GM18517 (cell line): ENCODE measurements around the gene H3-3A.
"Not testable (repeated sequence)": the region's sequence is repeated elsewhere in the genome, so short reads cannot be mapped to it uniquely, and the experiment has no call there.

Experiments
- ATAC-seq: cut with Tn5 transposase; IDR thresholded peaks from one replicate; pipeline ENCODE4 v1.9.1; 2021; ENCODE audit warnings: mild to moderate bottlenecking, moderate library complexity; ENCODE audit not compliant: unreplicated experiment

H3-3A gene

DNA sequence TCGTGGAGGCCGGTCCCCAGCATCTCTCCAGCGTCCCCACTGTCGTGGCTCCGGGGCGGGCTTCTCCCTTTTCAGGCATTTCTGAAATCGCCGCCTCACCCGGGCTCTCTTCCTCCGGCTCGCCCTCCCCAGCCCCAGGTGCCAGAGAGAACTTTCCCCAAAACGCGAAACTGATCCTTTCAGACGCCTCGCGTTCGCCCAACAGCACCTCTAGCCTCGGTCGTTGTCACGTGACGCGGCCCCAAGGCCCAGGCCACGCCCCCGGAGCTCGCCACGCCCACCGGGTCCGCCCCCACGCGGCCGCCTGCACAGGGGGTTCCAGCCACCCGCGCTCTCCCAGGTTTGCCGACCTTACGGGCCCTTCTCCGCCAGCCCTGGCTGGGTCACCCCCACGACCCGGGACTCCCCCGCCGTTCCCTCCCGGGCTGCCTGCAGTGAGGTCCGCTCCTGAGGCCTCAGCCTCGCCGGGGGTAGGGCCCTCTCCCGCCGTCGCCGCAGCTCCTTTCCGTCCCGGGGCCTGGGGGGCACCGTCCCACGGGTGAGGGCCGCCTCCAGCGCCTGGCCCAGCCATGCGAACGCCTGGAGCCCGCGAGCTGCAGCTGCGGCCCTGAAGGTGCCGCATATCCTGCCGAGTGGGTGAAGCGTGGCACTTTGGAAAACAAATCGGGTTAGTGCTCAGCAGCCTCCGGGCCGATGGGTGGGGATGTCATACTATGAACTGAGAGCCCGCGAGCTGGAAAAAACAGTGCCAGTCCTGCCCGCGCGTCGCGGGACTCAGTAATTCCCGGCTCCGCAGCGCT is 21.0 kb downstream of the H3-3A start:
- peak; percentile 79 for ATAC-seq

DNA sequence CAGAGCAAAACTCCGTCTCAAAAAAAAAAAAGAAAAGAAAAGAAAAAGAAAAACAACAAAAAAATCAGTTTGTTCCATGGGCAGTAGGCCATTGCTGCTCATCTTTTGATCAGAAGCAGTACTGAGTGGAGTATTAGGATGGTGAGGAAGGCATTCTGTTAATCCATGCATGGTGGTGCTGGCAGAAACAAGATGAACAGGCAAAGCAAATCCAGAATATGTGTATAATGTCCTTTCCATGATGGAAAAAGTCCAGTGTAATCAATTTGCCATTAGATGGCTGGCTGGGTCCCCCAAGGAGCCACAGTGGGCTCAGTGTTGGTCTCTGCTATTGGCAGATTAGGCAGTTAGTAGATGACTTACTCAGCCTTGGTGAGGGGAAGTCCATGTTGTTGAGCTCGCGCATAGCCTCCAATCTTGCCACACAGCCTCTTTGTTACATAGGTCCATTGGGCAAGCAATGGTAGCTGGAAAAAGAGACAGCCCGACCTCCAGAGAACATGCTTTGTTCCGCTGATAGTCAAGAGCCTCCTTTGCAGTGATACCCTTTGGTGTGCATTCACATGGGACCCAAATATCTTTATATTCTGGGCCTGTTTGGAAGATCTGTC is 23.3 kb downstream of the H3-3A start:
- ATAC-seq, result no peak

DNA sequence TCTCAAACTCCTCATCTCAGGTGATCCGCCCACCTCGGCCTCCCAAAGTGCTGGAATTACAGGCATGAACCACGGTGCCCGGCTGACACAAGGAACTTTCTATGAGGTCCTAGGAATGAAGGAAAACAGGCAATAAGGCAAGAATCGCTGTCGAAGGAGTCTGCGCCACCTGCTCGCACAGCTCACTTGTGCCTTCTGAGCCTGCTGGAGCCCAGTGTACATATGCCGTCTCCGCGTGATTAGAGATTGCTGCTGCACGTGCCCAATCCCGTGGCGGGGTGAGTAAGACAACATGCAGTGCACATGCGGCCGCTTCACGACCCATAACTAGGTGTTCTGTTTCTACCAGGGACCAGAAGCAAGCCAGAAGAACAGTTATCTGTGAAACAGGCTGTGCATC is 24.3 kb downstream of the H3-3A start:
- ATAC-seq, result no peak

DNA sequence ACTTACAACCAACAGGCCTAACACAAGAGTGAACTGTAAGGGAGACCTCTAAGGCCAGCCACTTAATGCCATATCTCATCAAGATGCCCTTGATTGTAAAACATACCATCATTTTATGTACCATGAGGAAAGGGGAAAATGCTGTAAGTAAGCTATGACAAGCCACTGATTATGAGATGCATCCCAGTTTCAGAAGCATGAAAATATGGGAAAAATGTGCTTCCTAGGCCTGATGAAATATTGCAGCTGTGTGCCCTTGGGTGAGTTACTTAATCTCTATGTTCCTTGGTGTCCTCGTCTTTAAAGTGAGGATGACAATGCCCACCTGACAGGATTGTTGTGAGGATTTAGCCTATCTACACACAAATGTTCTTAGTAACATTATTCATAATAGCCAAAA is 28.9 kb downstream of the H3-3A start:
- no peak for ATAC-seq

DNA sequence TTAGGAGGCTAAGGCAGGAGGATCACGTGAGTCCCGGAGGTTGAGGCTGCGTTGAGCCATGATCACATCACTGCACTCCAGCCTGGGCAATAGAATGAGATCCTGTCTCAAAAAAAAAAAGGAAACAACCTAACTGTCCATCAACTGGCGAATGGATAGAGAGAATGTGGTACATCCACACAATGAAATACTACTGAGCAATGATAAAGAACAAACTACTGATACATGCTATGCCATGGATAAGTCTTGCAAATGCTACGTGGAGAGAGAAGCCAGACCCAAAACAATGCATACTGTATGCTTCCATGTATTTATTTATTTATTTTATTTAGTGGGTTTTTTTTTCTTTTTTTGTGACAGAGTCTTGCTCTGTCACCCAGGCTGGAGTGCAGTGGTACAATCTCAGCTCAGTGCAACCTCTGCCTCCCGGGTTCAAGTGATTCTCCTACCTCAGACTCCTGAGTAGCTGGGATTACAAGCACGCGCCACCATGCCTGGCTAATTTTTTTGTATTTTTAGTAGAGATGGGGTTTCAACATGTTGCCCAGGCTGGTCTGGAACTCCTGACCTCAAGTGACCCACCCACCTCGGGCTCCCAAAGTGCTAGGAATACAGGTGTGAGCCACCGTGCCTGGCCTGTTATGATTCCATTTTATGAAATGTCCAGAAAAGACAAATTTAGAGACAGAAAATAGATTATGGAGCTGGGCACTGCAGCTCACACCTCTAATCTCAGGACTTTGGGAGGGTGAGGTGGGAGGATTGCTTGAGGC is 29.7 kb downstream of the H3-3A start:
- not testable (repeated sequence) for ATAC-seq

DNA sequence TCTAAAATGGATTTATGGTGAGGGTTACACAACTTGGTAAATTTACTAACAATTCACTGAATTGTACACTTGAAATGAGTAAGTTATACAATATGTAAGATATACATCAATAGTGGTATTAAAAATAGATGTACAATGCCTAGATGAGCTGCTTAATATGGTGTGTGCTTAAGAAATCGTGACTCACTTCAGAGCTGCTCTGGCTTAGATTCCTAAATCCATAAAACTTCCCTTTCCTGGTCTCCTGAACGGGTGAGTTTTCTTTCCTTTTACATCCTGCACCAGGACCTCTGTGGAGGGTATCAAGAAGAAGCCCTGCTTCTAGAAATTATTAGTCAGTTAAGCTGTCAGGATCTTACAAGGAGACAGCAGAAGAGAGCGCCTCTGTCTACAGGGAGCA is 30.4 kb downstream of the H3-3A start:
- ATAC-seq, result no peak

DNA sequence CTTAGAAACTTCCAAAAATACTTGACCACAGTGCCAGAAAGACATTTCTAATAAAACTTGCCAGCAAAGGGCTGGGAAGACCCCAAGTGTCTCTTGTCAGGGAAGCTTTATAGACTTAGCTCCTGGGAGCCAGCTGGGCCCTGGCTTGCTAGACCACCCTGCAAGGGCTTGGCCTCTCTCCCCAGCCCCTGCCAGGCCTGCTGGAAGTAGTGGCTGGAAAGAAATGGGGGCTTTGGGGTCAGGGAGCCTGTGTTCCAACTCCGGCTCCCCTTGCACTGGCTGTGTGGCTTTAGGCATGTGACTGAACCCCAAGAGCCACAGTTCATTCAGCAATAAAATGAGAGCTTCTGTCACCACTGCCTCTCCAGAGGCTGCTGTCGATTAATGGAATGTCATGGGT is 31.1 kb downstream of the H3-3A start:
- ATAC-seq, result no peak

DNA sequence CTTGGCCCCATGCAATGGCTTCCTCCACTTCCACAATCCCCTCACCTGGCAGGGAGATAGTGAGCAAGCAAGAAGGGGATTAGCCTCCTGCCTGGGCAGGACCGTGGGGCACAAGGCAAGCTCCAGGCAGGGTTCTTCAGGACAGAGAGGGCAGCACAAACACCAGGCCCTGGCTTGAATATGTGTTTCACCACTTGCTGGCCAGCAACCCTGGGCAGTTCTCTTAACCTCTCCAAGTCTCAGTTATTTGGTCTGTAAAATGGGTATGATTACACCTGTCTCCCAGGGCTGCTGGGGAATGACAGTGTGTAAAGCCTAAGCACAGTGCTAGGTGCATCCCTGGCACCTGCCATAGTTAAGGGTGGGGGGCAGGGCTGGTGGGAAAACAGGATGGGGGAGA is 31.9 kb downstream of the H3-3A start:
- no peak for ATAC-seq

DNA sequence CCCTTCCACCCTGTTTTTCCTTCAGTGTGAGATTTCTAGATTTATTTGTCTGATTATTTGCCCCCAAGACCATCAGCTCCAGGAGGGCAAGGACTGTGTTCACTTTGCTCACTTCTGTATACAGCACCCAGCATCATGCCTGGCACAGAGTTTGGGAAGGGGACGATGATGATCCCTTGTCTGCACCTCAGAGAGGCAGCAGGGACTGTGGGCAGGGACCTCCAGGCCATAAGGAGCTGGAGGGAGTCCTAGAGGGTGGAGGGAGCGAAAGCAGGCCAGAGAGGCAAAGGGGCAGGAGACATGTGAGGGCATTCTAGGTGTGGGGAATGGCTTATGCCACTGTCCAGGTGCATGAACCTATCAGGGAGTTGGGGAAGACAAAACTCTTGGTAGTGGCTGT is 32.8 kb downstream of the H3-3A start:
- ATAC-seq, result no peak

DNA sequence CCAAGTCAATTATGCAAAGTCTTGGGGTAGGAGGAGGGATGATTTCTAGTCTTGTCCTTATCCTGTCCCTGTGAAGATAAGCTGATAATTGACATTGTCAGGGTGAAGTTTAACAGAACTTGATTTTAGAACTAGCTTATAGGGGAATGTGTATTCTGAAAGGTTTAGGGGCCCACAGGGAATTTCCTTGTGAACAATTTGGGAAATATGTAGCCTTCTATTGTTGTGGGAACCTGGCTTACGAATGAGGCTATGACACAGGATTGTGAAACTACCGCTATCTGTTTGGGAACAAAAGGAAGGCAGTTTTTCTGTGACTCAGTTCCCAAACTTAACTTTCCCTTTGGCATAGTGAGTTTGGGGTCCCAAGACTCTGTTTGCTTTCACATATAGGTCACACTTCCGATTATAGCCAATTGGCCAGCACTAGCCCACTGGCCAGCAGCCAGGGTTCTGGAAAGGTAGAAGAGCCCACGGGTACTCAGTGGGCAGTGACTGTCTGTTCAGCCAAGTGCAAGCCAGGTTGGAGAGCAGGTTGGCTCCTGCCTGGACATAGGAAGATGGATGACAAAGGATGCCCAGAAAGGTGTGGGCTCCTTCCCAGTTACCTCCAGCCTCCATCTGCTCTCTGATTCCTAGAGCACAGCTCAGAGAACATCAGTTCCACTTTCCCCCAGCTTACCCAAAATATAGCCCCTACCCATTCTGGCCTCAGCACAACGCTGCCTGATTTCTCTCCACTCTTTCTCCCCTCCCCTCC is 35.5 kb downstream of the H3-3A start:
- ATAC-seq, result no peak

DNA sequence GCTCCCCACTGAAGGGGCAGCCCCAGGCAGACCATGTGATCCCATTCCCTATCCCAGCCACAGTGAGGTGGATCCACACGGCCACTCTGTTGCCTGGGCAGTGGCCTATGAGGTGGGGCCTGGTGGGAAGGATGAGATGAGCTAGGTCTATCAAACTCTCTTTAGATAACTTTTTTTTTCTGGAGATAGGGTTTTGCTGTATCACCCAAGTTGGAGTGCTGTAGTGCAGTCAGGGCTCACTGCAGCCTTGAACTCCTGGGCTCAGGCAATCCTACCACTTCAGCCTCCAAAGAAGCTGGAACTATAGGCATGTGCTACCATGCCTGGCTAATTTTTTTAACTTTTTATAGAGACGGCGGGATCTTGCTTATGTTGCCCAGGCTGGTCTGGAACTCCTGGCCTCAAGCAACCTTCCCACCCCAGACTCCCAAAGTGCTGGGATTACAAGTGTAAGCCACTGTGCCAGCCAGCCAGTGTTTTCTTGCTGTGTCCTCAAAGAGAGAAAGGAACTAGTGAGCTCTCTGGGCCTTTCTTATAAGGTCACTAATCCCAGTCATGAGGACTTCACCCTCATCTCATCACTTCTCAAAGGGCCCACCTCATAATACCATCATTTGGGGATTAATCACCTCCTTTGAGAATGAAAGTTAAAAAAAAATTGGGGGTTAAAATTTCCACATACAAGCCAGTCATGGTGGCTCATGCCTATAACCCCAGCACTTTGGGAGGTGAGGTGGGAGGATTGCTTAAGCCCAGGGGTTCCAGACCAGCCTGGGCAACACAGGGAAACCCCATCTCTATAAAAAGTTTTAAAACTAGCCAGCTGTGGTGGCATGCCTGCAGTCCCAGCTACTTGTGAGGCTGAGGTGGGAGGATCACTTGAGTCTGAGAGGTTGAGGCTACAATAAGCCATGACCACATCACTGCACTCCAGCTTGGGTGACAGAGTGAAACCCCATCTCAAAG is 36.6 kb downstream of the H3-3A start:
- no peak for ATAC-seq

DNA sequence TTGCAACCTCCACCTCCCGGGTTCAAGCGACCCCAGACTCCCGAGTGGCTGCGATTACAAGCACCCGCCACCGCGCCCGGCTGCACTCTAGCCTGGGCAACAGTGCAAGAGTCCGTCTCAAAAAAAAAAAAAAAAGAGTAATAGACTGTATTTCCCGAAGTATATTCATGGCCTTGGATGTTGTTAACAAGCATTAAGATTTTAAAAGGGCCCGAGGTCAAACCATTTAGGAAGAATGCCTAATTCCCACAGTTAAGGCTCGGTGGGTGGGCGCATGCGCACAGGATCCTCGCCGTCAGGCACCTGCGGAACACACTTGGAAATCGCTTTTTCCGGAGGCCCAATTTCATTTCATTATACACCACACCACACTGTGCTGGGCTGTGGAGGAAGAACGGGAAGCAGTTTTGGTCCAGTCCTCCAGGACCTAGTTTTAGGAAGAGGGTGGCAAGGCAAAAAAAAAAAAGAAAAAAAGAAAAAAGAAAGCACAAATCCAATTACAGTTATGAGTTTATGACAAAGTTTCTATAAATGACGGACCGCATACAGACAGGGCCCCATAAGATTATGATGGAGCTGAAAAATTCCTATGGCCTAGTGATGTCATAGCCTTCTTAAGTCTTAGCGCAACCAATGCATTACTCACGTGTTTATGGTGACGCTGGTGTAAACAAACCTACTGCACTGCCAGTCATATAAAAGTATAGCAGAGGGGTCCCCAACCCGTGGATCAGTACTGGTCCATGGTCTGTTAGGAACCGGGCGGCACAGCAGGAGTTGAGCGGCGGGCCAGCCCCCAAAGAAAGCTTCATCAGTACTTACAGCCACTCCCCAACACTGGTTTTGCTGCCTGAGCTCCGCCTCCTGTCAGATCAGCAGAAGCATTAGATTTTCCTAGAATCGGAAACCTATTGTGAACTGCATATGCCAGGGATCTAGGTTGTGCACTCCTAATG is 38.2 kb downstream of the H3-3A start:
- ATAC-seq, result no peak

DNA sequence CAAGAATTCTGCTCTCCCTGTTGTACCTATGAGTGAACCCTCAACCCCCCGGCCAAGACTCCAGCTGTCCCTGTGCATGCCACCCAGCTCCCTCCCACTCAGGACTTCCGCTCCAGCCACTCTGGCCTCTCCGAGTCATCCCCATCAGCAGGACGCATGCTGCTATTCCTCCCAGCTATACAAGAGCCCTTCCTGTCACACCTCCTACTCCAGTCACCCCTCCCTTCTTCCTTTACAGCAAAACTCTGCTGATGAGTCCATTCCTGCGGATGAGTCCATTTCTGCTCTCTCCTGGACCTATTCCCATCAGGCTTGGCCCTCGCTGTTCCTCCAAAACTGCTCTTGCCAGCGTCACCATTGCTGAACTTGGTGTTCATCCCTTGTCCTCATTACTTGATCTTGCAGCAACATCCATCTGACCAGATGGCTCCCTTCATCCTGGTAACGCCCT is 42.2 kb downstream of the H3-3A start:
- no peak for ATAC-seq

DNA sequence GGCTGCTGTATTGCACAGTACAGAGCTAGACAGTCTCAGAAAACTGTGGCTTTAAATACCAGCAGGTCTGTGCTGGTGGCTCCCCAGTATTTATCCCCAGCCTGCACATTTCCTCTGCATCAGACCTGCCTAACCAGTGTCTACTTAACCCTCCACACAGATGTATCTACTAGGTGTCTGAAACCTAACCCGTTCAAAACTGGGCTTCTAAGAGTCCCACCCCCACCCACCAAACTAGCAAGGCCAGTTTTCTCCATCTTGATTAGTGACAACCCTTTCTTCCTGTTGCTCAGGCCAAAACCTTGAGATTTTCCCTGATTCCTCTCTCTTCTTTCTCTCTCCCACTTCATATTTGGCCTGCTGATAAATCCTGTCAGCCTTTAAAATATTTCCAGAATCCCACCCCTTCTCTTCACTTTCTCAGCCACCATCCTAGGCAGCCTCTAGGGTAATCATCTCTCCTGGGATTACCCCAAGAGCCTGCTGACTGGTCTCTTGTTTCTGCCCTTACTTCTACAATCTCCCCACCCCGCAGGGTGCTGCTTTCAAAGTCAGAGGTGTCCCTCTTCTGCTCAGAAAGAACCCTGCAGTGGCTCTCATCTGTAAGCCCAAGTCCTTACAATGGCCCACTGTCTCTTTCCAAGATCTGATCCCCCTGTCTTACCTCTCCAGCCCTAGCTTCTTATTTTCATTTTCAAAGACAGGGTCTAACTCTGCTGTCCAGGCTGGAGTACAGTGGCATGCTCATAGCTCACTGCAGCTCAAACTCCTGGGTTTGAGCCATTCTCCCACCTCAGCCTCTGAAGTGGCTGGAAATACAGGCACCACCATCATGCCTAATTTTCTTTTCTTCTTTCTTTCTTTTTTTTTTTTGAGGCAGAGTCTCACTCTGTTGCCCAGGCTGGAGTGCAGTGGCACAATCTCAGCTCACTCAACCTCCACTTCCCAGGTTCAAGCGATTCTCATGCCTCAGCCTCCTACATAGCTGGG is 45.2 kb downstream of the H3-3A start:
- no peak for ATAC-seq

DNA sequence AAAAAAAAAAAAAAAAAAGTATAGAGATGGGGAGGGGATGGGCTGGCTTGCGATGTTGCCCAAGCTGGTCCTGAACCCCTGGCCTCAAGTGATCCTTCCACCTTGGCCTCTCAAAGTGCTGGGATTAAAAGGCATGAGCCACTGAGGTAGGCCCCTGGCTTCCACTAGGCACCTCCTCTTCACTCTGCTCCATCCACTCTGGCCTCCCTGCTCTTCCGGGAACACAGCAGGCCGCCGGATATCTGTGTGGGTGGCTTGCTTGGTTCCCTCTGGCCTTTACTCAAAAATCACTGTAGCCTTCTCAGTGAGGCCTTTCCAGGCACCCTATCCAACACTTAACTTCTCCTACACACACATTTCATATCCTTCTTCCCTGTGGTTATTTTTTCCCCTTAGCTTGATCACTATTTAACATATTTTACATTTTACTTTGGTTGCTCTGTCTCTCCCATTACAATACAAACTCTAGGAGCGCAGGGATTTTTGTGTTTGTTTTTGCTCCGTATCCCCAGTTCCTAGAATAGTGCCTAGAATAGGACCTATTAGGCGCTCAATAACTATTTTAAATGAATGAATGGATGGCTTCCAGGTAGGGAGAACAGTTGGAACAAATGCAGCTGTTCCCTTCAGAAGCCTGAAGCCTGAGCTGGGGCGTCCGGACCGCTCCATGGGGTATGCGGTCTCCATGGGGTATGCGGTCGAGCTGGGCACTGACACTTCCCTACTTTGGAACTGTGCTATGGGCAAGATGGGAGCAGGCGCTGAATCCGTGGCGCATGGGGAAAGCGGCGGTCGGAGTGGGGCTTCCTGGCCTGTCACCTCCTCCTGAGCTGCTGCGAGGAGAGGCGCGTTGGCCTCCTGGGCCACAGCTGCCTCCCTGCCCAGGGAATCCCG is 46.7 kb downstream of the H3-3A start:
- ATAC-seq, result no peak

DNA sequence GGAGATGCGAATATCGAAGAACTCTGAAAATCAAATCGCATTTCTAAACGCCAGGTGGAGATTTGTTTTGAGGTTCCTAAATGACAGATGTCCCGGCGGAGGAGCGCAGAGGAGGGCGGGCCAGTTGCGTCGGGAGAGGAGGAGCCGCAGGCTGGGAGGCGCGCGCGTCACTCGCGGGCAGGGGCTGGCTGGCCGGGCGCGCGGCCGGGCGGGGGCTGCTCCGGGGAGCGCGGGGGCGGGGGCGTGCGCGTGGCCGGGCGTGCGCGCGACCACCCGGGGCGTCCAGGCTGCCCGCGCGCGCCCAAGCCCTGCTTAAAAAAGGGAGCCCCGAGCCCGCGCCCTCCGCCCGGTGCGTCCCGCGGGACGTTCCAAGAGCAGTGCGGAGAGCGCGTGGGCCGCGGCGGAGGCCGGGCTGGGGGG is 47.3 kb downstream of the H3-3A start:
- ATAC-seq, result peak; percentile 52
